GM18861 (cell line): ENCODE data around the gene CBFB.
"Not testable (repeated sequence)": the region's sequence is repeated elsewhere in the genome, so short reads cannot be mapped to it uniquely, and the experiment has no call there.

Source experiments
- ATAC-seq: cut with Tn5 transposase; IDR thresholded peaks from one replicate; pipeline ENCODE4 v1.9.1; 2021; ENCODE audit not compliant: unreplicated experiment

The CBFB gene

DNA sequence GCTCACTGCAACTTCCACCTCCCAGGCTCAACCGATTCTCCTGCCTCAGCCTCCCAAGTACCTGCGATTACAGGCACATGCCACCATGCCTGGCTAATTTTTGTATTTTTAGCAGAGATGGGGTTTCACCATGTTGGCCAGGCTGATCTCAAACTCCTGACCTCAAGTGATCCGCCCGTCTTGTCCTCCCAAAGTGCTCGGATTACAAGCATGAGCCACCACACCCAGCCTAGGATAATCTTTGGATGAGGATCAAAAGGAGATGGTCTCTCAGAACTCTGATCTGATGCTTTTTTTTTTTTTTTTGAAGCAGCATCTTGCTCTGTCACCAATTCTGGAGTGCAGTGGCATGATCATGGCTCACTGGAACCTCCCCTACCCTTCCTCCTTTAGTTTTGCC, 93.8 kb downstream of the CBFB start:
- ATAC-seq, result not testable (repeated sequence)

DNA sequence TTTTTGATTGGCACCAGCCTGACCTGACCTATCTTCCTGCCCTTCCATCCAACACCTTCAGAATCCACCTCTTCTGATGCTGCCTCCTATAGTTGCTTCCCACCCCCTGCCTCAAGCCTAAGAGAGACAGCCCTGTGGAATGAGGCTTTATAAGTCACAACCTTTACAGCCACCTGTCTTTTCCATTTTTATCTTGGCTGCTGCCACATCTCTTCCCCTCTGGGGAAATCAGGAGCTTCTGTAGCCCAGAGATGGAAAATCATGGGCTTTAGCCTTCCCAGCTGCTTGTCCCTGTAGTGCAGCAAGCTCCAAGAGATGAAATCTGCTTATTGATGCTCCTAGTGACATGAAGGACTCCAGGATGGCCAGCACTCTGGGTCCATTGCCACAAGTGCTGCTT, 99.5 kb downstream of the CBFB start:
- ATAC-seq, result no peak

DNA sequence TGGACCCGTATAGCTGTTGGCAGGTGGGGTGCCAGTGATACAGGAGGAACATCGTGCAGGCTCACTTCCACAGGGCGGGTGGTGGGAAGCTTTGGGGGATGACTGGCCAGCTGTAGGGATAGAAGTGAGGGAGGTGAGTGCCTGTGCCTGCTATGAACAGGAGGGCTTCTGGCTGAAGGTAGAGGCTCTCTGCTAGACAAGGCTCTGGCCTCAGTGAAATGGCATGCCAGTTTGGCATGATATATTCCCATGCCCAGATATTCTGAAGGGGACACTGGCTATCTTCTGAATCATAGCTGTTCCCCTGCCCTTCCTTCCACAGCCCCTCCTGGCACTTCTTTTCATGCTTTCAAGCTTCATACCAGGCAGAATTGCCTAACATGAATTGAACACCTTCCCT, 99.9 kb downstream of the CBFB start:
- no peak for ATAC-seq

DNA sequence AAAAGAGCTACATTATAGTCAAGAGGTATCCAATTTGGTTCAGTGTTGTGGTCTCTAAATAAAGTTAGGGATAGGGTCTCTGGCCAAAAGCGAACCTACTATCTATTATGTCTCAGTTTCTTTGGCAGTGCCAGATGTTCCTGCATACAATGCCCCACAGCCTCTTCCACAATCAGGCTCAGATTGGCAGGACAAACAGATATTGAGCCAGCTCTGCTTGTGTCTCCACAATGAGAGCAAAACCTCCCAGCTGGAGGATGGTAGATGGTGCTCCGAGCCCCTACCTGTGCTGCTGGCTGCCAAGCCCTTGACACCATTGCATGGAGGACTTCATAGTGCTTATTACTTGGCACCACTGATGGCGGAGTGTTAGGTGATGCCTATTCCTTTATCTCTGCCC, 100.5 kb downstream of the CBFB start:
- no peak for ATAC-seq

DNA sequence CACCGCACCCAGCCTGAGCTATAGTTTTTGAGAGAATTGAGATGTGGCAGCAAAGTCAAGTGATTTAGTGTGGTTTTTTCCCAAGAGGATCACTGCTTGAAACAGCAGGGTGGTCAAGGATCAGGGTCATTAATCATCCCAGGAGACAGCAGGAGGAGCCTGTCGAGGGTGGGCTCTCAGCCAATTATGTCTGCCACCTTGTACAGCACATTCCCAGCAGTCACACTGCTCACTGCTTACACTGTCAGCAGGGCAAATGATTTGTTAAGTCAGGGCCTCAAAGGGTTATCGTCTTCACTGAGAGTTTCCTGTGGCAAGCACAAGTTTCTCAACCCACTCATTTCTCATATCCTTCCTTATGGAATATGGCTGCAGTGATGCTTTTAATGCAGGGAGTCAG, 108.7 kb downstream of the CBFB start:
- no peak for ATAC-seq

DNA sequence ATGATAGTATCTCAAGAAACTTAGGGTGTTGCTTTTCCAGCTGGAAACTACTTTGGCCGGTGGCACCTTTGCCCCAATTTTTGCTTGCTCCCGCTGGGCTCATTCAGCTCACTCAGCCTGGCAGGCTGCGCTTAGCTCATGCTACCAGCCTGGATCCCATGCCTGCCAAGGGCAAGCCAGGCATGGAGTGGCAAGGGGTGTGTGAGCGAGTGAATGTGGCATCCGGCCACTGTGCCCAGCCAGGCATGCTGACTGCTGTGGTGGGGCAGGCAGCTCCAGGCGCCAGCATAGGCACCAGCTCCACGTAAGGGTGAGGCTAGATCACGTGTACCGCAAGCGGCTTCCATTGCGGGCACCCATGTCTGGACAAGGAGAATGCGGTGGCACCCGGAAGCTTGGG, 112.4 kb downstream of the CBFB start:
- ATAC-seq, result no peak

DNA sequence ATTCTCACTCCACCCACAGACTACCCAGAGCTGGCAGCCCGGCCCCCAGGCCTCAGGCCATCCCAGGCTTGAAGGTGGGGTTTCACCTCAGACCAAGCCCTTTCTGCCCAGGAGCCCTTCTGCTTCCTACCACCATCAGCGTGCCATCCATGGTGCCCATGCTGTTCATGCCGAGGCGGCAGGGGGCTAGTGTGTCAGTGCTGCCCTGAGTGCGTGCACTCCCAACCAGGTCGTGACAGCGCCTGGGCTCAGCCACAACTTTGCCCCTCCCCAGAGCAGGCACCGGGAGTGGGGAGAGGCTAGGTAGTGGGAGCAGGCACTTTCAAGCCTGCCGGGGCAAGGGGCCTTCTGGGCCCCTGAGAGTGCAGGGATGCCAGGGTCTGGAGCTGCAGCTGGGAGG, 113.4 kb downstream of the CBFB start:
- no peak for ATAC-seq

DNA sequence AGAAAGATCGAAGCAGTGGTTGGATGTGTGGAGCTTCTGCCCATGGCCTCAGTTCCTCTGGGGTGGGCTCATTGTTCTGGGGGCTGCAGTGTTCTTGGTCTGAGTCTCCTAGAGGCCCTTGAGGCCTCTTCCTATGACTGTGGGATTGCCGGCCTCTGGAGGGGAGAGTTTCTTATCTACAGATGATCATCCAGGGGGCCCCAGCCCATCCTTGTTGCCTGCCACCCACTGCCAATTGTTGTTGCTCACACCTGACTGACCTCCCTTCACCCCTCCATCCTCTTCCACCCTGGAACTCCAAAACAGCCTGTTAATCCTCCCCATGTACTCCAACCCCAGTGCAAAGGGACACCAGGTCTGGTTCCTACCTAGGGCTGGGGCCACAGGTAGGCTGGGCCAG, 116.0 kb downstream of the CBFB start:
- ATAC-seq, result no peak

DNA sequence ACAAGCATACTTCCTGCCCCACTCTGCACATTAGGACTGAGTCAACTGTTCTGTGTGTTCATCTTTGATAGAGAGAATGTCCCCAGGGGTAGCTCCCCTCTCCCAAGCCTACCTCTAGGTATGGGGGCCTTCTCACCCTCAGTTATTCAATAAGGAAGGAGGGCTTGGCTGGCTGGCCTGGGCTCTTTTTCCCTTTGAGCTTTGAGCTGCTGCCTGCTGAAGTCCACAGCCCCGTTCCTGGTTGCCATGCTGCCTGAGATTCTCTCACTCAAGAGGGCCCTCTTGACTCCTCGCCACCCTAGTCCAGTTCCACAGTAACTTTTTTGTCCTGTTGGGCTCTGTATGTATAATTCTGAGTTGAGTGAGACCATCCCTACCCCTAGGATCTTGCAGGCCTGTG, 116.8 kb downstream of the CBFB start:
- no peak for ATAC-seq

DNA sequence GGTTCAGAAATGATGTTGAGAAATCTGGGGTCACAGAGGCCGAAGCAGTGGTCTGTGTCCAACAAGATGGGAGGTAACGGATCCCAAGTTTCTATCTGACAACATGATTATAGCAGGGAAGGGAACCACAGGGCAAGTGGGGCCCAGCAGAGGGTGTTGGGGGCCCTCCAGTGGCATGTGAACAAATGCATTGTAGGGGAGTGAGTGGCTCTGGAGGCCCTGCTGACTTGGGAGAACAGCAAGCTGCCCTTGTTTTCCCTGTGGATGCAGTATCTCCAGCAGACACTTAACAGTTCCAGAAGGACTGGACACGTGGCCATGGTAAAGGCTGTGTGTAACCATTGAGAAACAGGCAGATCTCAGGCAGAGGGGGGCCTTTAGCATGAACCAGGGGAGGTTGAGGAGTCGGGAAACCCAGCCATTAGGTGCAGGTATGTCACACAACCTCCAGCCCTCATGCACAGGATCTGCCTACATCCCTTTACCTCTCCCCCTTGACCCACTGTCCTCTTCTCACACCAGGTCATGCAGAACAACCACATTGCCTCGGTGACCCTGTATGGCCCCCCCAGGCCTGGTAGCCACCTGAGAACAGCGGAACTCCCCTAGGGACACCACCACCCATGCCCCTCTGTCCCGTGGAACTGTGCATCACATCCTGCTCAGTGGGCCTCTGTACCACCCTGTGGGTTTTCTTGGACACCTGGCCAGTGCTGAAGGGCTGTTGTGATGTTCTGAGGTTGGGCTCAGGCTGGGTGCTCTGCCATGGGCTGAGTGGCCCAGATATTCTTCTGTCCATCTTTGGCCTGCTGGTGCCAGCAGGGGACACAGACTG, 117.8 kb downstream of the CBFB start:
- no peak for ATAC-seq

DNA sequence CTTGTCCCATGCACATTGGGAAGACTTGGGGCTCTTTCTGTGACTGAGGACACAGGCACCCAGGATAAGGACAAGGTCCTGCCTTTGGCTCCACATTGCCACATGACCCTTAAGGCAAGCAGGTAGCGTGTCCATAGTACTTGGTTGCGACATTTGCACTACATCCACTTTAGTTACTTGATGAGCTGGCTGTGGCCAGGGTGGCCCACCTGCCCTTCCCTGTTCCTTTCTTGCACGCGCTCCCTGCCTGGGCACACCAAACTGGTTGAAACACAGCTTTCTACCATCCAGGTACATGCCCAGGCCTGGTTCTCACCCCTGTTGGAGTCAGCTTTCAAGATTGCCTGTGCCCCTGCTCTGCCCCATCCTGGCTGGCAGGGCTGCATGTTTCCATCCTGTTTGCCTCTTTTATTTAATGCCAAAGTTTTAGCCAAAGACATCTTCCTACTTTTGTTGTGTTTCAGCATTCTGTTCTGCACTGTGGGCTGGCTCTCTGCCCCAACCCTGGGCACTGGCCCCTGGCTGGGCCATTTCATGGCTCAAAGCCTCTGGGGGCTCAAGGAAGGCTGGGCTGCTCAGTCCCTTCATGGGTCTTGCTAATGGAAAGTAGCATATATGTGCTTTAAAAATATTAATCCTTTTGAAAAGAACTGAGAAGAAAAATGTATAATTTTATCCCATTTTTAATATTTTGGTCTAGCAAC, 118.6 kb downstream of the CBFB start:
- ATAC-seq, result no peak

DNA sequence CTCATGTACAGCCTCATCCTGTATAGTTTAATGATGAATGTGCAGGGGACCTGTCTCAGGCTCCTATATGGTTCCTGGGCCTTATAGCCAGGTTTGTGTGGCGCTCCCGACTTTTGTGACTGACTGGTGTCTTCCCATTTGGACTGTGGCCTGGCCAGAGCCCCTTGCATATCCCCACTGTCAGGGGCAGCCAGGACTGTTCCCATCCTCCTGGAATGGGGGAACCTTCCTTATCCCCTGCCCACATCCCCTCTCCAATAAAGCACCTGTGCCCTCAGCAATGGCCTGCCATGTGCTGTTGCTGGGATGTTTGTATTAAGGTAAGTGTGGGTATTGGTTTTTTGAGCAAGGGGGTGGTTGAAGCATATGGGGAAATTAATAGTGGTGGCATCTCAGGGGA, 119.3 kb downstream of the CBFB start:
- ATAC-seq, result no peak

DNA sequence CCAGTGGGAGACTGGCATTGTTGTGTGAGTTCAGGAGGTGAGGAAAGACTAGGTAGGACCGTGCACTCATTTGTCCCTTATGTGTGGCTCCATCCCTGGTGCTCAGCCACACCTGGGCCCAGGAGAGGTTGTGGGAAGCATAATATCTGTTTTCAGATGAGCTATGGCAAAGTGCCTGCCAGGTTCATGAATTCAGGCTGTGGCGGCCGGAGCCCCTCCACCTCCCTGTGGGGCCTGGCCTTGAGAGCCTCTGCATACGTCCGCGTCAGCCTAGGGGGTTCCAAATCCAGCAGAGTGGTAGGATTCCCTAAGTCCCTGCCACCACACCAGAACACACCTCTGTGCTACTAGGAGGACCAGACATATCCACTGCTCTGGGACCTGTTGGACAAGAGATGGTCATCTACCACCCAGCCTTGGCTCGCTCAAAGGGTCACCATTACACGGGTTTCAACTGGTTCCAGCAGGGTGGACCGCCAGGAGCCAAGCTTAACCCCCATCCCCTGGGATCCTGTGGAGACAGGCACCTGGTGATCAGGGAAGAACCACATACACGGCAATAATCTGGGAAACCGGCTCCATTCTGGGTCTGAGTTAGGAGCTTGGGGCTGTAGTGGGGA, 119.8 kb downstream of the CBFB start:
- no peak for ATAC-seq

DNA sequence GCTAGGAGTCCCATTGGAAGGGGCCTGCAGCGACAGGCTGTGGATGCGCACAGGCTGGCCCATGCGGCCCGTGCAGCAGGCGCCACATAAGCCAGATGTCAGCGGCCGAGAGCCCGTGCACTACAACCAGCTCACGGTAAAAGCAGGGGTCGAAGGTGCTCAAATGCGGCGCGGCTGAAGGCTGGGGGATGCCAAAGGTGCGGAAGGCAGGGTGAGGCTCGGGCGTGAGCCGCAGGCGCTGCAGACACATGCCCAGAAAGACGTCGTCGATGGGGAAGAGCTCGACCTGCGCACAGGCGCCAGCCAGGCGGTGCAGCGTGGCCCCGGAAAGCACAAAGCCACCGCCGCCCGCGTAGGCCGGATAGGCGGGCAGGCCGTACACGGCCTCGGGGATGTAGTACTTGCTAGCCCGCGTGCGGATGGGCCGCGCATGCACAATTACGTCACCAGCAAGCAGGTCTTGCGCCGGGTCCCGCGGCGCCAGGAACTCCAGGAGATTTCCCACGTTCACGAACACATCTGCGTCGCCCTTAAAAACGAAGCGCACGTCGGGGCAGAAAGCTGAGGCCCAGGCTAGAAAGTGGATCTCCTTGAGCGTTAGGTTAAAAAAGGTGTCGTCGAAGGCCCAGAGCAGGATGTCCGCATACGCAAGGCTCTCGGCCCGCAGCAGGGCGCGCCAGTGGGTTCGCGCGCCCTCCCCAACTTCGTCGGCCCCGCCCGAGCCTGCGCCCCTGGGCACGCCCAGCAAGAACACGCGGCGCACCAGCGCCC, 120.5 kb downstream of the CBFB start:
- ATAC-seq, result no peak

DNA sequence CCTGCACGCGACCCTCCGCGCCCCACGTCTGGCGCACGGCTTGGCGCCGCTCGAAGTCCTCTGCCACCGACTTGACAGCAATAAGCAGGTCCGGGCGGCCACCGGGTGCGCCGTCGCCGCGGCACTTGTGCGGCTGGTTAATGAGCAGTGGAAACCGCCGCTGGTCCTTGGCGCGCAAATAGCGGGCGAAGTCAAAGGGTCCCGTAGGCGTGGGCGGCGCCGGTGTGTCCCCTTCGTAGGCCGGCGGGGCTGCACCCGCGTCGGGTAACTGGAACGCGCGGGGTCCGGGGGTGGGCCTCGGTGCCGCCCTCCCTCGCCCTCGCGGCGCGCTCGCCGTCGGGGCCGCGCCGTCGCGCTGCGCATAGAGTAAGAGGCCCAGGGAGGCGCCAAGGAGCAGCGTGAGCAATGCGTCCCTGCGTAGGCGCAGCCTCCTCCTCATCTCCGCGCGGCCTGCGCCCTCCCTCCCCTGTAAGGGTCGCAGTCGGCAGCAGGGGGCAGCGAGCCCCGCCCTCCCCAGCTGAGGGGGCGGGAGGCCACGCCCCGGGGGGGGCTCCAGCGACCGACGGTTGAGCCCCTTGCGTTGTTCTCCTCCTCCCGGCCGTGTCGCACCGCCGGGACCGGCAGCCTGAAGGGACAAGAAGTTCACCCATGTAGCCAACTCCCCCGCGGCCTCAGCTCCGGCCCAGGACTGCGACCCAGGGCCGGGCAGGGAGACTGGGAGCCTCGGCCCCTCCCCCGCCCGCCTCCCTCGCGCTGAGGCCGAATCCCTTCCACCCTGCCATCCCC, 121.3 kb downstream of the CBFB start:
- ATAC-seq, result peak; percentile 33
